ENCODE data around the gene SLC9A8.

Gene SLC9A8

GRCh38 chr20:49832632-49833327 lies 20.2 kb downstream of the SLC9A8 start (continued):
- TF ChIP-seq ZNF175 (tag by site-specific recombination; IDR thresholded peaks at IDR 0.05) (no peak), ZNF513 (tag by site-specific recombination; IDR thresholded peaks at IDR 0.05) (no peak)

- no peak overlapping the region for H3K4me3 ChIP-seq (ENCODE audit: low read depth, low read length)
- H3K27ac ChIP-seq (ENCODE audit: extremely low read depth, low read depth, low read length), result no peak overlapping the region
- ChIA-PET POLR2A (no interaction called here), CTCF (interaction anchor here (0.6 to 4.2 kb wide), 2 partner anchors 13 to 292 kb away, joined by 5 to 23 read pairs; no protein-coding TSS in a partner anchor)
- no peaks in the 10 kb centered on the region for H3K4me1 ChIP-seq (ENCODE audit: control insufficient read depth, insufficient read depth, low read length)
- H3K36me3 ChIP-seq (ENCODE audit: control insufficient read depth in 2 of 2, insufficient read depth in 1 of 2, low read length in 2 of 2), result peaks cover 0 to 28% of the 10 kb centered on the region in 2 experiments; a peak in 2 of 3 replicates
- H3K9me3 ChIP-seq (ENCODE audit: control insufficient read depth, insufficient read depth, low read depth, low read length), result no peaks in the 10 kb centered on the region
- TF ChIP-seq ZNF488 (tag by site-specific recombination; IDR thresholded peaks at IDR 0.05) (no peak), SP2 (tag by site-specific recombination; IDR thresholded peaks at IDR 0.05) (no peak), IKZF3 (tag by site-specific recombination; IDR thresholded peaks at IDR 0.05) (no peak)
Observed at GRCh38 chr20:49833483-49833882, 20.9 kb downstream of the SLC9A8 start.

GRCh38 chr20:49835031-49835430 lies 22.4 kb downstream of the SLC9A8 start:
- ChIA-PET POLR2A (no interaction called here), CTCF (interaction anchor here (4.2 kb wide), 1 partner anchor 11 kb away, joined by 23 read pairs; no protein-coding TSS in a partner anchor)
- Histone ChIP-seq H3K4me3 (ENCODE audit: low read depth, low read length) (no peak overlapping the region), H3K9me3 (ENCODE audit: control insufficient read depth, insufficient read depth, low read depth, low read length) (no peaks in the 10 kb centered on the region), H3K27ac (ENCODE audit: extremely low read depth, low read depth, low read length) (no peak overlapping the region), H3K4me1 (ENCODE audit: control insufficient read depth, insufficient read depth, low read length) (no peaks in the 10 kb centered on the region), H3K36me3 (ENCODE audit: control insufficient read depth in 2 of 2, insufficient read depth in 1 of 2, low read length in 2 of 2) (peaks cover 0 to 23% of the 10 kb centered on the region in 2 experiments; a peak in 2 of 3 replicates)
- TF ChIP-seq ZNF629 (tag by site-specific recombination; IDR thresholded peaks at IDR 0.05) (no peak), ZNF121 (tag by site-specific recombination; IDR thresholded peaks at IDR 0.05) (no peak), ZNF677 (tag by site-specific recombination; IDR thresholded peaks at IDR 0.05) (no peak), IKZF3 (tag by site-specific recombination; IDR thresholded peaks at IDR 0.05) (no peak), ZNF239 (tag by site-specific recombination; IDR thresholded peaks at IDR 0.05) (no peak), ELK4 (IDR thresholded peaks at IDR 0.05; ENCODE audit: borderline replicate concordance, low read depth, low read length) (no peak), ZNF280C (tag by site-specific recombination; IDR thresholded peaks at IDR 0.05) (no peak), ZNF449 (tag by site-specific recombination; IDR thresholded peaks at IDR 0.05) (no peak), ZSCAN4 (tag by site-specific recombination; IDR thresholded peaks at IDR 0.05) (no peak), REST (tag by site-specific recombination; IDR thresholded peaks at IDR 0.05) (no peak)

Measured in HEK293 (cell line).